GM20000 (cell line): ENCODE measurements around the gene SOS1.

Source experiments
- DNase-seq: peaks from one replicate; pipeline ENCODE4 v3.0.0; 2012; ENCODE audit warnings: low spot score
- TF ChIP-seq, protein P1 (sequence below): IDR thresholded peaks from 2 replicates; pipeline ENCODE4 v1.5.1; 2012; ENCODE audit warnings: mild to moderate bottlenecking, control low read depth; ENCODE audit errors: extremely low read depth, missing control alignments

Gene SOS1

DNA sequence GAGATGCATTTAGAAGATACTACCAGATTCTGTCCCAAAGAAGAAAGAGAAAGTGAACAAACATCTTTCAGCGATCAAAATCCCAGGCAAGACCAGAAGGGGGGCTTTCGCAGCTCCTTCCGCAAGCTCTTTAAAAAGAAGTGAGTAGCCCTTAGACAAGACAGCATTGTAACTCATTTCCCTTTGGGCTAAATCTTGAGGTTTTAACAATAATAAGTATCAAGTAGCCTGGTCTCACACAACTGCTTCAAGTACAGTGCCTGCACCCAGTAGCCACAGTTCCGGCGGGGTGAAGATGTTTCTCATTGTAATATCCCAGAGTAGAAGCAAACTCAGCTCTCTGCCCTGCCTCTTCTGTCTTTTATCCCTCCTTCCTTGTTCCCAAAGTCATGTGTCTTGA, 154.8 kb downstream of the SOS1 start:
- DNase-seq = no peak
- TF ChIP-seq, protein P1, sequence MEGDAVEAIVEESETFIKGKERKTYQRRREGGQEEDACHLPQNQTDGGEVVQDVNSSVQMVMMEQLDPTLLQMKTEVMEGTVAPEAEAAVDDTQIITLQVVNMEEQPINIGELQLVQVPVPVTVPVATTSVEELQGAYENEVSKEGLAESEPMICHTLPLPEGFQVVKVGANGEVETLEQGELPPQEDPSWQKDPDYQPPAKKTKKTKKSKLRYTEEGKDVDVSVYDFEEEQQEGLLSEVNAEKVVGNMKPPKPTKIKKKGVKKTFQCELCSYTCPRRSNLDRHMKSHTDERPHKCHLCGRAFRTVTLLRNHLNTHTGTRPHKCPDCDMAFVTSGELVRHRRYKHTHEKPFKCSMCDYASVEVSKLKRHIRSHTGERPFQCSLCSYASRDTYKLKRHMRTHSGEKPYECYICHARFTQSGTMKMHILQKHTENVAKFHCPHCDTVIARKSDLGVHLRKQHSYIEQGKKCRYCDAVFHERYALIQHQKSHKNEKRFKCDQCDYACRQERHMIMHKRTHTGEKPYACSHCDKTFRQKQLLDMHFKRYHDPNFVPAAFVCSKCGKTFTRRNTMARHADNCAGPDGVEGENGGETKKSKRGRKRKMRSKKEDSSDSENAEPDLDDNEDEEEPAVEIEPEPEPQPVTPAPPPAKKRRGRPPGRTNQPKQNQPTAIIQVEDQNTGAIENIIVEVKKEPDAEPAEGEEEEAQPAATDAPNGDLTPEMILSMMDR = no peak

DNA sequence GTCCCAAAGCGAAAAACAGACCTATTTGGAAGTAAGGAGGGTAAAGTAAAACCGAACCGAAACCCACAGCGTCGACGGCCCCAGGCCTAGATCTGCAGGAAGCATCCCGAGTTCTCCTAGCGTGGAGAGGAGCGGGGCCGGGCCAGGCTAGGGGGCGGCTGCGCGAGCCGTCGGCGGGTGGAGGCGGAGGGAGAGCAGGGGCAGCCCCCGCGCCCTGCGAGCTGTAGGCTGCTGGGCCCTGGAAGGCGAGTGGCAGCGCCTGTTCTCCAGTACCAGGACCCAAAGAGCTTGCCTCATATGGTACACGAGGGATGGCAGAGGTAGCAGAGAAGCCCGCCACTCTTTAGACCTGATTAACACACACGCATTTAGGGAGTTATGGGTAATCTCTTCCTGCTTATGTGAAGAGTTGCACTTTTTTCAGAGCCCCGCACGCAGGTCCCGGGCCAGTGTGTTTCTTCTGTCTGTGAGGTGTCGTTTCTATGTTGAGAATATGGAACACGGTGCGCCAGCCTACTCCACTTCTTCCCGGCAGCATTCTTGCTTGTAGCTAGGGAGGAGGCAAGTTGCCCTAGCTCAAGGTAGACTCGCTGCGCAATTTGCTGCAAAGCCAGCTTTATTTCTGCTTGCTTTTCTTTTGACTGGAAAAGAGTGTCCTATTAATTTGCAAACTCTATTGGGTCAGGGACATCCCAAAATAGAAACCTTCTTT, 160.1 kb downstream of the SOS1 start:
- no peak for DNase-seq

DNA sequence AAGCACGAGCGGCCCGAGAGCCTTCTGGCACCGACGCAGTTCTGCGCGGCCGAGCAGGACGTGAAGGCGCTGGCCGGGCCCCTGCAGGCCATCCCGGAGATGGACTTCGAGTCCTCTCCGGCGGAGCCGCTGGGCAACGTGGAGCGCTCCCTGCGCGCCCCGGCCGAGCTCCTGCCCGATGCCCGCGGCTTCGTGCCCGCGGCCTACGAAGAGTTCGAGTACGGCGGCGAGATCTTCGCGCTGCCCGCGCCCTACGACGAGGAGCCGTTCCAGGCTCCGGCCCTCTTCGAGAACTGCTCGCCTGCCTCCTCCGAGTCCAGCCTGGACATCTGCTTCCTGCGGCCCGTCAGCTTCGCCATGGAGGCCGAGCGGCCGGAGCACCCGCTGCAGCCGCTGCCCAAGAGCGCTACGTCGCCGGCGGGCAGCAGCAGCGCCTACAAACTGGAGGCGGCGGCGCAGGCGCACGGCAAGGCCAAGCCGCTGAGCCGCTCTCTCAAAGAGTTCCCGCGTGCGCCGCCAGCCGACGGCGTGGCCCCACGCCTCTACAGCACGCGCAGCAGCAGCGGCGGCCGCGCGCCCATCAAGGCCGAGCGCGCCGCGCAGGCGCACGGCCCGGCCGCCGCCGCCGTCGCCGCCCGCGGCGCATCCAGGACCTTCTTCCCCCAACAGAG, 160.8 kb downstream of the SOS1 start:
- peak; percentile 91 for DNase-seq
- TF ChIP-seq, protein P1 = peak; percentile 10

More for the DNA sequence above, 160.1 kb downstream of the SOS1 start:
- TF ChIP-seq, protein P1 = no peak

DNA sequence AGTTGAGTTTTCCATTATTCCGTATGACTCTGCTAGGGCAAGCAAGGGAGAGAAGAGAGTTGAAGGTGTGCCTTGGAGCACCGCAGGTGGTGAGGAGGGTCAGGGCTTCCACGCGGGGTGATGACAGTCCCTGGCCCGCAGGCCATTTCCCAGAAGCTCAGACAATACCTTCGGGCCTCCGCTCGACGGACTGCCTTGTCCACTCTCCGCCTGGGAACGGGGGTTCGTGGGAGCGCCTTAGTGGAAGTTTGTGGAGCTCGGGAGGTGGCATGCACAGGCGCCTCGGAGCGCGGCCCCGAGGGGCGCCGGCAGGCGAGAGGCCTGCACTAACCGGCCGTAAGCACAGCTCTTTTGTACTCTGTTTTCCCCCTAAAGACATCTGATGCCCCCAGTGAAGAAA, 161.4 kb downstream of the SOS1 start:
- no peak for DNase-seq
- TF ChIP-seq, protein P1 = no peak

DNA sequence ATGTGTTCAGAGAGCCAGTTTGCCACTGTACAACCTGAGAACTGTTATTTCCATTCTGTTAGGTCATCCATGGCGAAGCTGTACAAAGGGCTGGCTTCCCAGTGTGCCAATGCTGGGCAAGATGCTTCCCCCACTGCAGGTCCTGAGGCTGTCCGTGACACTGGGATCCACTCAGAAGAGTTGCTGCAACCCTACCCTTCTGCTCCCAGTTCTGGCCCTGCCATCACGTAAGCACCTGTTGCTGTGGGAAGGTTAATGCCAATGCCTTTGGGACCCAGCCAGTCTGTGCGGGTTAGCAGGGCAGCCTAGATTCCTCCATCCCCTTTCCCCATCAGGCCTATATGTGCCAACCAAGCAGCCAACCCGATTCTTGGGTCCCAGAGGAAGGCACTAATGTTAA, 162.9 kb downstream of the SOS1 start:
- no peak for DNase-seq
- TF ChIP-seq, protein P1 = no peak

DNA sequence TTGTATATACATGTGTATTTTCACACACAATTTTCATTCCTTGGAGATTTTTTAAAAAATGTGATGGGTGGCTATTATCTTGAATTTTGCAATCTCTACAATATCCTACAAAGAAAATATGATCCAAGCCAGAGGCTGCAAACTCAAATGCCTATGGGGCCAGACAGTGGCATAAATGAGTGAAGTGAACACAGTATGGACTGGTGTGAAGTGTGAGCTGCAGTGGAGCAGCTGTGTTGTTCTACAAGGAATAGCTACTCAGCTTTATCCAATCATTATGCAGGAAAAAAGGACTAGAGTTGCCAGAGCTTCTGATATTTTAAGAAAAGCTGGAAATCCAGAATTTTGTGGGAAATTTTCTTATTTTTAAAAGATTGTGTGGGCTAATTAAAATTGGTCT, 169.1 kb downstream of the SOS1 start:
- TF ChIP-seq, protein P1 = no peak
- DNase-seq = no peak

DNA sequence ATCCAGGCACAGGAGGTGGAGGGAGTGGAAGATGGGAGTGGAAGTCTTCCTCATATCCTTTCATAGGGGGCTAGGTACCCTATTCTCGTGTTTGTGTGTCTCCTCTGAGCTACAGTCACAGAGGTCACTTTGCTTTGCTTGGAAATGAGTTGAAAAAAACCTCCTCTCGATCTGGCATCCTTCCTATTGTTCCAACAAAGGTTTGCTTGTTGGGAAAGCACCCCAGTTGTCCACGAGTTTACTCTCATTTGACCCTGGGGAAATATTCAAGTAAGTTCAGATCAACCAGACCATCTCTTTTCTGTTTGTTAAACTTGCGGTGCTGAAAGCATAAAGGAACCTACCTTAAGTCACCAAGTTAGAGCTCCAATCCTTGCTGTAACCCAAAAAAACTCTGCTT, 171.9 kb downstream of the SOS1 start:
- no peak for DNase-seq
- TF ChIP-seq, protein P1 = no peak
